GM12874 (cell line): ENCODE measurements around the gene KIRREL3.

Experiments used
- CTCF ChIP-seq: IDR thresholded peaks from 2 replicates; pipeline ENCODE4 v1.5.1; 2011; ENCODE audit warnings: low read depth, mild to moderate bottlenecking, control low read depth, low read length, moderate library complexity; ENCODE audit not compliant: insufficient read depth

KIRREL3 gene

GRCh38 chr11:126973051-126973450 is 27.5 kb downstream of the KIRREL3 start:
- no peak for TF ChIP-seq CTCF

- TF ChIP-seq CTCF: no peak
These were observed 29.3 kb downstream of the KIRREL3 start for GRCh38 chr11:126971305-126971704.

GRCh38 chr11:126969865-126970479 is 30.6 kb downstream of the KIRREL3 start:
- TF ChIP-seq CTCF: peak; percentile 44

GRCh38 chr11:126968915-126969314 is 31.7 kb downstream of the KIRREL3 start:
- no peak for TF ChIP-seq CTCF

- no peak for TF ChIP-seq CTCF
These were observed 35.2 kb downstream of the KIRREL3 start for GRCh38 chr11:126965331-126965730.

- no peak for TF ChIP-seq CTCF
These were observed 36.8 kb downstream of the KIRREL3 start for GRCh38 chr11:126963603-126964363.

GRCh38 chr11:126963115-126963514 is 37.5 kb downstream of the KIRREL3 start:
- TF ChIP-seq CTCF: no peak
